Liver (tissue), 9 donors: Measurements from ENCODE around the gene TRIO. TPM values are rescaled to one million over a fixed set of nuclear protein-coding genes. Genes with fewer than 3 reads are reported as not detected.

Experiments
- DNase-seq: peaks from one replicate; pipeline ENCODE4 v3.0.0-alpha.2; 2017; ENCODE audit warnings: low spot score
- H3K27ac ChIP-seq, 2 donors: one replicate each; pipeline ENCODE4 v1.7.0; 2013; ENCODE audit warnings: inconsistent platforms in 2 of 2, low read length in 2 of 2, control low read depth in 1 of 2, low read depth in 1 of 2, mild to moderate bottlenecking in 1 of 2
- H3K27me3 ChIP-seq, 4 donors: one replicate each; pipeline versions ENCODE4 v1.6.1 to v1.7.0; 2013; ENCODE audit warnings: low read length in 3 of 4, inconsistent platforms in 1 of 4, mild to moderate bottlenecking in 1 of 4, moderate library complexity in 1 of 4; ENCODE audit not compliant: control insufficient read depth in 4 of 4, insufficient read depth in 4 of 4
- H3K36me3 ChIP-seq, 4 donors: one replicate each; pipeline versions ENCODE4 v1.6.1 to v1.7.0; 2013; ENCODE audit warnings: low read length in 3 of 4, mild to moderate bottlenecking in 3 of 4, low read depth in 1 of 4, moderate library complexity in 1 of 4; ENCODE audit not compliant: control insufficient read depth in 4 of 4, insufficient read depth in 3 of 4
- H3K4me1 ChIP-seq, 4 donors: one replicate each; pipeline versions ENCODE4 v1.6.1 to v1.7.0; 2013; ENCODE audit warnings: low read length in 3 of 4, mild to moderate bottlenecking in 3 of 4, moderate library complexity in 1 of 4; ENCODE audit not compliant: control insufficient read depth in 4 of 4, insufficient read depth in 4 of 4
- H3K4me3 ChIP-seq, 3 donors: one replicate each; pipeline versions ENCODE4 v1.6.1 to v1.7.0; 2013; ENCODE audit warnings: low read length in 3 of 3, control low read depth in 1 of 3, low read depth in 1 of 3, mild to moderate bottlenecking in 1 of 3
- H3K9ac ChIP-seq, 2 donors: one replicate each; pipeline ENCODE4 v1.7.0; 2013; ENCODE audit warnings: low read length in 2 of 2, mild to moderate bottlenecking in 2 of 2, moderate library complexity in 2 of 2, control low read depth in 1 of 2, low read depth in 1 of 2
- H3K9me3 ChIP-seq, 4 donors: one replicate each; pipeline versions ENCODE4 v1.6.1 to v1.7.0; 2013; ENCODE audit warnings: low read length in 3 of 4; ENCODE audit not compliant: control insufficient read depth in 4 of 4
- ATF3 ChIP-seq: IDR thresholded peaks from 2 replicates; pipeline ENCODE4 v1.6.1; 2016; ENCODE audit warnings: antibody characterized with exemption
- CTCF ChIP-seq: fragments of 150-350 bp; IDR thresholded peaks from 2 replicates; pipeline ENCODE4 v1.5.1; 2017; ENCODE audit warnings: improper control_type of control experiment, low read depth, low read length; ENCODE audit not compliant: missing input control
- FOXA1 ChIP-seq: IDR thresholded peaks from 2 replicates; pipeline ENCODE4 v1.6.1; 2016; ENCODE audit warnings: antibody characterized with exemption
- FOXA2 ChIP-seq: IDR thresholded peaks from 2 replicates; pipeline ENCODE4 v1.6.1; 2016; ENCODE audit warnings: antibody characterized with exemption
- GABPA ChIP-seq, 2 donors: IDR thresholded peaks in 1 of 2; conservative IDR thresholded peaks in 1 of 2; 2 replicates each; pipeline ENCODE4 v1.6.1; 2016; ENCODE audit warnings: antibody characterized with exemption in 2 of 2, mild to moderate bottlenecking in 1 of 2, moderate library complexity in 1 of 2
- HNF4A ChIP-seq, 2 donors: conservative IDR thresholded peaks; 2 replicates each; pipeline ENCODE4 v1.6.1; 2016; ENCODE audit warnings: antibody characterized with exemption in 2 of 2, mild to moderate bottlenecking in 2 of 2
- HNF4G ChIP-seq: IDR thresholded peaks from 2 replicates; pipeline ENCODE4 v1.6.1; 2016; ENCODE audit warnings: antibody characterized with exemption
- JUND ChIP-seq, 2 donors: IDR thresholded peaks; 2 replicates each; pipeline ENCODE4 v1.6.1; 2016; ENCODE audit warnings: antibody characterized with exemption in 2 of 2
- MAX ChIP-seq: IDR thresholded peaks from 2 replicates; pipeline ENCODE4 v1.6.1; 2016; ENCODE audit warnings: antibody characterized with exemption
- RAD21 ChIP-seq, 2 donors: IDR thresholded peaks; 2 replicates each; pipeline ENCODE4 v1.6.1; 2016; ENCODE audit warnings: antibody characterized with exemption in 2 of 2, mild to moderate bottlenecking in 2 of 2
- REST ChIP-seq: IDR thresholded peaks from 2 replicates; pipeline ENCODE4 v1.6.1; 2016; ENCODE audit warnings: antibody characterized with exemption, mild to moderate bottlenecking
- RXRA ChIP-seq, 2 donors: IDR thresholded peaks; 2 replicates each; pipeline ENCODE4 v1.6.1; 2017 to 2018; ENCODE audit warnings: antibody characterized with exemption in 2 of 2, mild to moderate bottlenecking in 1 of 2
- SP1 ChIP-seq: IDR thresholded peaks from 2 replicates; pipeline ENCODE4 v1.6.1; 2018; ENCODE audit warnings: antibody characterized with exemption, mild to moderate bottlenecking
- TAF1 ChIP-seq: conservative IDR thresholded peaks from 2 replicates; pipeline ENCODE4 v1.6.1; 2016; ENCODE audit warnings: antibody characterized with exemption, mild to moderate bottlenecking
- YY1 ChIP-seq: IDR thresholded peaks from 2 replicates; pipeline ENCODE4 v1.6.1; 2016; ENCODE audit warnings: antibody characterized with exemption, mild to moderate bottlenecking
- ZBTB33 ChIP-seq: IDR thresholded peaks from 2 replicates; pipeline ENCODE4 v1.6.1; 2016; ENCODE audit warnings: antibody characterized with exemption
- WGBS: extraction: QIAGEN DNeasy Blood & Tissue Kit; methylation state at CpG from one replicate; pipeline ENCODE4 v1.1.7; 2013; 5-methylcytosine and 5-hydroxymethylcytosine counted together
- polyA plus RNA-seq, 2 donors: library from polyadenylated mRNA; stranded (reverse) in 1 of 2; unstranded in 1 of 2; fragments of 200-250 nt in 1 of 2; fragments of >200 nt in 1 of 2; fragmentation: Nextera tagmentation in 1 of 2; extraction: Ambion mirVana in 1 of 2; gene quantifications; one replicate each; pipeline versions ENCODE4 v1.2.1 to v1.2.3, GENCODE V29; 2013 to 2015
- total RNA-seq, 2 donors: library from RNA; depleted of rRNA; stranded (reverse); fragments of >200 nt; gene quantifications; one replicate each; pipeline ENCODE4 v1.2.3, GENCODE V29; 2014
- donor health status: healthy.
- donor health status: healthy.
- donor health status: healthy.
- donor health status: healthy.
- donor health status: healthy.

The TRIO gene
- total and polyA plus RNA-seq, 4 donors: 8.5 to 86.2 (median 16.0) TPM

- Histone ChIP-seq H3K36me3 (no peaks in the 10 kb centered on the region), H3K4me3 (no peak overlapping the region), H3K27me3 (no peaks in the 10 kb centered on the region), H3K27ac (no peak overlapping the region), H3K4me1 (no peaks in the 10 kb centered on the region), H3K9ac (no peak overlapping the region), H3K9me3 (no peaks in the 10 kb centered on the region)
- 57% methylated on average over 8 of the region's 8 CpGs for WGBS
- DNase-seq: no peak
- TF ChIP-seq REST (no peak), ZBTB33 (no peak), FOXA1 (no peak), YY1 (no peak), MAX (no peak), TAF1 (no peak), JUND (IDR thresholded peaks at IDR 0.05) (no peak), FOXA2 (no peak), HNF4G (no peak), ATF3 (no peak), HNF4A (conservative IDR thresholded peaks at IDR 0.05) (no peak), GABPA (IDR thresholded peaks at IDR 0.05 in 1 of 2, conservative IDR thresholded peaks at IDR 0.05 in 1 of 2) (no peak), CTCF (no peak), RAD21 (IDR thresholded peaks at IDR 0.05) (no peak), RXRA (IDR thresholded peaks at IDR 0.05) (no peak), SP1 (no peak)
These were observed 414.1 kb downstream of the TRIO start for GRCh38 chr5:14557203-14557770.
